ENCODE measurements around the gene MBP.

GRCh38 chr18:77105680-77106079, 26.9 kb downstream of the MBP start:
- TF ChIP-seq POLR2A (IDR thresholded peaks at IDR 0.05; ENCODE audit: low read depth, low read length) (no peak), POLR2AphosphoS5 (IDR thresholded peaks at IDR 0.05; ENCODE audit: low read depth, low read length) (no peak)

All from GM12892 (cell line).